Astrocyte (in vitro differentiated cells and primary cell): Measurements from ENCODE around the gene DGKZ. TPM values are rescaled to one million over a fixed set of nuclear protein-coding genes. Genes with fewer than 3 reads are reported as not detected.

Experiments used
- DNase-seq: peaks from one replicate; pipeline ENCODE4 v3.0.0-alpha.2; 2010; ENCODE audit warnings: low read depth
- FAIRE-seq: peaks from 2 replicates; lab custom pipeline; 2011; peaks lifted over from hg19 to GRCh38; lab: Jason Lieb, UNC
- H2AFZ ChIP-seq: 2 replicates; pipeline ENCODE4 v1.6.0; 2012; ENCODE audit warnings: low read depth, low read length, inconsistent platforms
- H3K27ac ChIP-seq: 2 replicates; pipeline ENCODE4 v1.5.1; 2011; ENCODE audit warnings: low read depth, low read length, inconsistent platforms
- H3K27me3 ChIP-seq: 2 replicates; pipeline ENCODE4 v1.6.0; 2011; ENCODE audit warnings: low read length, inconsistent platforms; ENCODE audit not compliant: insufficient read depth
- H3K36me3 ChIP-seq: 2 replicates; pipeline ENCODE4 v1.5.1; 2011; ENCODE audit warnings: low read length, inconsistent platforms; ENCODE audit not compliant: insufficient read depth
- H3K4me1 ChIP-seq: 2 replicates; pipeline ENCODE4 v1.5.1; 2011; ENCODE audit warnings: low read length, inconsistent platforms; ENCODE audit not compliant: insufficient read depth
- H3K4me2 ChIP-seq: 2 replicates; pipeline ENCODE4 v1.6.0; 2012; ENCODE audit warnings: low read length, inconsistent platforms
- H3K4me3 ChIP-seq: 2 replicates; pipeline ENCODE4 v1.5.1; 2011; ENCODE audit warnings: low read depth, mild to moderate bottlenecking, low read length, inconsistent platforms; ENCODE audit not compliant: insufficient read depth
- H3K79me2 ChIP-seq: 2 replicates; pipeline ENCODE4 v1.6.0; 2012; ENCODE audit warnings: mild to moderate bottlenecking, low read length, inconsistent platforms; ENCODE audit not compliant: insufficient read depth
- H3K9ac ChIP-seq: 2 replicates; pipeline ENCODE4 v1.6.0; 2012; ENCODE audit warnings: mild to moderate bottlenecking, low read length, inconsistent platforms
- H3K9me3 ChIP-seq: 2 replicates; pipeline ENCODE4 v1.5.1; 2012; ENCODE audit warnings: low read depth, mild to moderate bottlenecking, low read length, inconsistent platforms; ENCODE audit not compliant: insufficient read depth
- H4K20me1 ChIP-seq: 2 replicates; pipeline ENCODE4 v1.6.0; 2012; ENCODE audit warnings: low read length, inconsistent platforms; ENCODE audit not compliant: insufficient read depth
- H3K27ac Mint-ChIP-seq: one replicate; pipeline ENCODE4 v1.8.0; 2021; ENCODE audit warnings: mild to moderate bottlenecking, mixed read lengths; ENCODE audit not compliant: unreplicated experiment
- H3K27me3 Mint-ChIP-seq: one replicate; pipeline ENCODE4 v1.8.0; 2021; ENCODE audit warnings: low read depth, mixed read lengths; ENCODE audit not compliant: unreplicated experiment
- H3K36me3 Mint-ChIP-seq: one replicate; pipeline ENCODE4 v1.8.0; 2021; ENCODE audit warnings: low read depth, mixed read lengths; ENCODE audit not compliant: unreplicated experiment
- H3K4me1 Mint-ChIP-seq: one replicate; pipeline ENCODE4 v1.8.0; 2021; ENCODE audit warnings: low read depth, mixed read lengths; ENCODE audit not compliant: unreplicated experiment
- H3K4me3 Mint-ChIP-seq: one replicate; pipeline ENCODE4 v1.8.0; 2021; ENCODE audit warnings: mild to moderate bottlenecking, moderate library complexity, mixed read lengths; ENCODE audit not compliant: unreplicated experiment
- H3K9me3 Mint-ChIP-seq: one replicate; pipeline ENCODE4 v1.8.0; 2021; ENCODE audit warnings: mild to moderate bottlenecking, mixed read lengths; ENCODE audit not compliant: unreplicated experiment
- EZH2 ChIP-seq: IDR thresholded peaks from 2 replicates; pipeline ENCODE4 v1.6.1; 2012; ENCODE audit warnings: mild to moderate bottlenecking, low read length, inconsistent platforms; ENCODE audit not compliant: insufficient read depth
- total RNA-seq: library from RNA; stranded (reverse); gene quantifications from 2 replicates; pipeline ENCODE4 v1.2.1, GENCODE V29; 2021
- TF ChIP-seq, protein P1 (sequence below): IDR thresholded peaks from 2 replicates; pipeline ENCODE4 v1.5.1; 2011; ENCODE audit warnings: low read depth, mild to moderate bottlenecking, inconsistent platforms, low read length, moderate library complexity; ENCODE audit not compliant: insufficient read depth

The DGKZ gene
- total RNA-seq, 1 donor from 2014 or later = 59.3 TPM

DNA sequence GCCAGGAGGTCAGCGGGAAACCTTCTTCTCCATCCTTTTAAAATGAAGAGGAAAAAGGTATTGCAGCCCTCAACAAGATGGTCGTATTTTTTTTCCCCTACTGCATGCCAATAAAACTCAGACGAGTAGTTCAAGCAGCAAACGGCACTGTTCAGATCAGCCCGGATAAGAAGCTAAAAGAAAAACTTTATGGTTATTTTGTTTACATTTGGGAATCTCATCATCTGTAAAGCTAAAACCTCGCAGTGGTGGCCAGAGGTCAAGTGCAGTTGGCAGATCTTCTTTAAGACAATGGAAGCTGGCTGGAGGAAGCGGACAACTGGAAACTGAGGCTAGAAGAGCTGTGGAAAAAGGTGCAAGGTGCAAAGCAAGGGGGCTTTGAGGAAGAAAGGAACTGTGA is 75.3 kb downstream of the DGKZ start:
- TF ChIP-seq, protein P1, sequence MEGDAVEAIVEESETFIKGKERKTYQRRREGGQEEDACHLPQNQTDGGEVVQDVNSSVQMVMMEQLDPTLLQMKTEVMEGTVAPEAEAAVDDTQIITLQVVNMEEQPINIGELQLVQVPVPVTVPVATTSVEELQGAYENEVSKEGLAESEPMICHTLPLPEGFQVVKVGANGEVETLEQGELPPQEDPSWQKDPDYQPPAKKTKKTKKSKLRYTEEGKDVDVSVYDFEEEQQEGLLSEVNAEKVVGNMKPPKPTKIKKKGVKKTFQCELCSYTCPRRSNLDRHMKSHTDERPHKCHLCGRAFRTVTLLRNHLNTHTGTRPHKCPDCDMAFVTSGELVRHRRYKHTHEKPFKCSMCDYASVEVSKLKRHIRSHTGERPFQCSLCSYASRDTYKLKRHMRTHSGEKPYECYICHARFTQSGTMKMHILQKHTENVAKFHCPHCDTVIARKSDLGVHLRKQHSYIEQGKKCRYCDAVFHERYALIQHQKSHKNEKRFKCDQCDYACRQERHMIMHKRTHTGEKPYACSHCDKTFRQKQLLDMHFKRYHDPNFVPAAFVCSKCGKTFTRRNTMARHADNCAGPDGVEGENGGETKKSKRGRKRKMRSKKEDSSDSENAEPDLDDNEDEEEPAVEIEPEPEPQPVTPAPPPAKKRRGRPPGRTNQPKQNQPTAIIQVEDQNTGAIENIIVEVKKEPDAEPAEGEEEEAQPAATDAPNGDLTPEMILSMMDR = no peak
- TF ChIP-seq EZH2 = no peak
- peaks cover 20% of the 10 kb centered on the region for H4K20me1 ChIP-seq
- no peak overlapping the region for H2AFZ ChIP-seq
- H3K4me2 ChIP-seq = no peak overlapping the region
- no peaks in the 10 kb centered on the region for H3K4me1 ChIP-seq
- DNase-seq (no peak), FAIRE-seq (no peak)
- no peak overlapping the region for H3K4me3 Mint-ChIP-seq
- H3K4me3 ChIP-seq = no peak overlapping the region
- H3K27me3 ChIP-seq = no peaks in the 10 kb centered on the region
- peaks cover 6% of the 10 kb centered on the region for H3K4me1 Mint-ChIP-seq
- no peaks in the 10 kb centered on the region for H3K9me3 Mint-ChIP-seq
- no peaks in the 10 kb centered on the region for H3K27me3 Mint-ChIP-seq
- no peak overlapping the region for H3K27ac Mint-ChIP-seq
- H3K9ac ChIP-seq = no peak overlapping the region
- H3K9me3 ChIP-seq = no peaks in the 10 kb centered on the region
- peaks cover 25% of the 10 kb centered on the region for H3K36me3 Mint-ChIP-seq
- H3K79me2 ChIP-seq = no peaks in the 10 kb centered on the region
- H3K27ac ChIP-seq = no peak overlapping the region
- peaks cover 2% of the 10 kb centered on the region for H3K36me3 ChIP-seq

DNA sequence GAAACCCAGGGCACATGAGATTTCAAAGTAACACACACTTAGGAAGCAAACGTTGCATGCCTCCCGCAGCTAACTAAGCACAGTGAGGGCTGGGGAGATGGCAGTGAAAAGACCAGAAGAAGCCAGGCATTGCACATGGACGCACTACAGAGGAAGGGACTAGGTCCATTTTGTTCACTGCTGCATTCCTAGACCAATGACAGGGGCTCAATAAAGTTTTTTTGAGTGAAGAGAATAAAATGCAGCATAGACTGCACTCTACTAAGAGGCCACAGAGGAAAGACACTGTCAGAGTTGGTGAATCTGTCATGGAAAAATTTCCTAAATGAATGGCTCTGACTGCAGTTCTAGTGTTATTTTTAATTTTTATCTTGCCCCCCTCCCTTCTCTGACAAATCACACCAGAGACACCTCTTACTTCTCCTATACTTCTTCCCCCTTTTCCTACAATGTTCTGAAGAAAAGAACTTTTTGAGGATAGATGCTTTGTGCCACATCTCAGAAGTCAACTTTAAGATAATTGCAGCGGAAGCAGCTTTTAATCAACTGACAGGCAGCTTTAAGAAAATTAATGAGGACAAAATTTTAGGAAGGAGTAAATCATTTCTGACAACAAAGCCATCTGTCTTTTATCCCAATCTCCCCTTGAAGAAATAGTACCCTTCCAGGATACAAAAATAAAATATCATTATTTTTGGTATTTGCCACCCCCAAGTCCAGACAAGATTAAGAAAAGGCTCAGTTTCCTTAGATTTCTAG is 79.1 kb downstream of the DGKZ start:
- Histone ChIP-seq H3K79me2 (no peaks in the 10 kb centered on the region), H3K4me3 (no peak overlapping the region), H3K4me1 (no peaks in the 10 kb centered on the region), H2AFZ (no peak overlapping the region), H3K9me3 (no peaks in the 10 kb centered on the region), H3K36me3 (peaks cover 10% of the 10 kb centered on the region), H3K27me3 (no peaks in the 10 kb centered on the region), H3K9ac (no peak overlapping the region), H4K20me1 (peaks cover 6% of the 10 kb centered on the region), H3K4me2 (no peak overlapping the region), H3K27ac (no peak overlapping the region)
- Mint-ChIP-seq H3K27ac (no peak overlapping the region), H3K4me1 (peaks cover 16% of the 10 kb centered on the region), H3K27me3 (no peaks in the 10 kb centered on the region), H3K36me3 (peaks cover 20% of the 10 kb centered on the region), H3K4me3 (no peak overlapping the region), H3K9me3 (no peaks in the 10 kb centered on the region)
- no peak for FAIRE-seq
- DNase-seq = no peak
- TF ChIP-seq EZH2 = no peak
- TF ChIP-seq, protein P1 = no peak

DNA sequence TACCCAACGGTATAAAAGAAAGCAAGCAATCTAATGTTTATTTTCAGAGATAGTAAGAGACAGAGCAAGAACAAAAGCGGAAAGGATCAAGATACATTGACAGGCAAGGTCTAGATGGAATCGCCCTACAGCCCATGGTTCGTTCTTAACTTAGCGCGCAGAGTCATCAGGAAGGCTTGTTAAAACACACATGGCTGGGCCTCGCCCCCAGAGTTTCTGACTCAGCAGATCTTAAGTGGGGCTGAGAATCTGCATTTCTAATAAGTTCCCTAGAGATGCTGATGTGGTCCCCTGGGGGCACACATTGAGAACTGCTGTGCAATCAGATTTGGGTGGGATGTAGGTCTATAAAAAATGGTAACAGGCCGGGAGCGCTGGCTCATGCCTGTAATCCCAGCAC is 80.1 kb downstream of the DGKZ start:
- H3K9me3 ChIP-seq = no peaks in the 10 kb centered on the region
- H3K9me3 Mint-ChIP-seq = no peaks in the 10 kb centered on the region
- H3K36me3 ChIP-seq = peaks cover 8% of the 10 kb centered on the region
- no peak overlapping the region for H3K9ac ChIP-seq
- FAIRE-seq (no peak), DNase-seq (no peak)
- no peaks in the 10 kb centered on the region for H3K27me3 Mint-ChIP-seq
- H3K27ac ChIP-seq = no peak overlapping the region
- H3K4me1 Mint-ChIP-seq = peaks cover 16% of the 10 kb centered on the region
- TF ChIP-seq EZH2 = no peak
- TF ChIP-seq, protein P1 = no peak
- H3K27me3 ChIP-seq = no peaks in the 10 kb centered on the region
- H3K4me3 Mint-ChIP-seq = no peak overlapping the region
- no peak overlapping the region for H3K4me2 ChIP-seq
- H3K79me2 ChIP-seq = no peaks in the 10 kb centered on the region
- no peak overlapping the region for H2AFZ ChIP-seq
- H3K4me3 ChIP-seq = no peak overlapping the region
- H3K36me3 Mint-ChIP-seq = peaks cover 19% of the 10 kb centered on the region
- no peak overlapping the region for H3K27ac Mint-ChIP-seq
- H4K20me1 ChIP-seq = peaks cover under 1% of the 10 kb centered on the region
- no peaks in the 10 kb centered on the region for H3K4me1 ChIP-seq
